Choroid plexus epithelial cell (primary cell): ENCODE measurements around the gene WDR26.

ENCODE experiments used
- DNase-seq: peaks from one replicate; pipeline ENCODE4 v3.0.0-alpha.2; 2010; ENCODE audit warnings: low read depth
- H3K4me3 ChIP-seq: 2 replicates; pipeline ENCODE4 v1.5.1; 2011; ENCODE audit warnings: low read depth, mild to moderate bottlenecking, control low read depth, low read length, moderate library complexity
- TF ChIP-seq, protein P1 (sequence below): conservative IDR thresholded peaks from 2 replicates; pipeline ENCODE4 v1.5.1; 2011; ENCODE audit warnings: low read depth, mild to moderate bottlenecking, control low read depth, inconsistent platforms, low read length, moderate library complexity

Gene WDR26

DNA sequence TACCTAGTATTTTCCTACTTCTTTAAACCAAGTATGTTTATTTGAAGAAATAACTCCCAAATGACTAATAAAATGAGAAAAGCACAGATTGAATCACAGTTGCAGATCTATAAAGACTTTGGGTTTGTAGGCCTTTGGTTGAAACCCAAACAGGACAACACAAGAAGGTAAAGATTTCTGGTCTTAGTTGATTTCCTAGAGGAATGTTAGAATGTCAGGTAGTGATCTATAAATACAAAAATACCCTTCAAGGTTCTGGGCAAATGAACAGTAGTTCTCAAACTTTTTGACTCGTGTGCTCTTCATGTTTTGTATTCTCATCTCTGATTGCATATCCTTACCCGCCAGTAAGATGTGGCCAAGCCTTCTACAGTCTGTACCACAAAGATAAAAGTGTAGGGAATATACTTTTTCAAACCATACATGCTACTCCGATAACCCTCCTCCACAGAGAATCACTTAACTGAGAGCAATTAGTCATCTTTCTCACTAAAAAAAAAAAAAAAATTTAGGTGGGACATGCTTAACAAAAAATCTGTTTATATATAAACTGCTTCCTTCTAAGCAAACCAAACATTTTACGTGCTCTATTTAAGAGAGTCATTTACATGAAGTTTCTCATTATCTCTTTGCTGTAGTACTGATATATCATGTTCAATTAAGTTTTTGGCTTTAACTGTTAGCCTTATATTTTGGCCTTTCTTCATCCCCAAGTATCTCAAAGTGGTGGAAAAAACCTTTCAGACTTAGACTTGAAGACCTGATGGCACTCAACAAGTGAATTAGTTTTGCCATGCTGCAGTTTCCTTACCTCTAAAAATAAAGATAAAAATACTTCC is 42.0 kb downstream of the WDR26 start:
- H3K4me3 ChIP-seq = no peak overlapping the region
- no peak for DNase-seq
- TF ChIP-seq, protein P1, sequence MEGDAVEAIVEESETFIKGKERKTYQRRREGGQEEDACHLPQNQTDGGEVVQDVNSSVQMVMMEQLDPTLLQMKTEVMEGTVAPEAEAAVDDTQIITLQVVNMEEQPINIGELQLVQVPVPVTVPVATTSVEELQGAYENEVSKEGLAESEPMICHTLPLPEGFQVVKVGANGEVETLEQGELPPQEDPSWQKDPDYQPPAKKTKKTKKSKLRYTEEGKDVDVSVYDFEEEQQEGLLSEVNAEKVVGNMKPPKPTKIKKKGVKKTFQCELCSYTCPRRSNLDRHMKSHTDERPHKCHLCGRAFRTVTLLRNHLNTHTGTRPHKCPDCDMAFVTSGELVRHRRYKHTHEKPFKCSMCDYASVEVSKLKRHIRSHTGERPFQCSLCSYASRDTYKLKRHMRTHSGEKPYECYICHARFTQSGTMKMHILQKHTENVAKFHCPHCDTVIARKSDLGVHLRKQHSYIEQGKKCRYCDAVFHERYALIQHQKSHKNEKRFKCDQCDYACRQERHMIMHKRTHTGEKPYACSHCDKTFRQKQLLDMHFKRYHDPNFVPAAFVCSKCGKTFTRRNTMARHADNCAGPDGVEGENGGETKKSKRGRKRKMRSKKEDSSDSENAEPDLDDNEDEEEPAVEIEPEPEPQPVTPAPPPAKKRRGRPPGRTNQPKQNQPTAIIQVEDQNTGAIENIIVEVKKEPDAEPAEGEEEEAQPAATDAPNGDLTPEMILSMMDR = no peak

DNA sequence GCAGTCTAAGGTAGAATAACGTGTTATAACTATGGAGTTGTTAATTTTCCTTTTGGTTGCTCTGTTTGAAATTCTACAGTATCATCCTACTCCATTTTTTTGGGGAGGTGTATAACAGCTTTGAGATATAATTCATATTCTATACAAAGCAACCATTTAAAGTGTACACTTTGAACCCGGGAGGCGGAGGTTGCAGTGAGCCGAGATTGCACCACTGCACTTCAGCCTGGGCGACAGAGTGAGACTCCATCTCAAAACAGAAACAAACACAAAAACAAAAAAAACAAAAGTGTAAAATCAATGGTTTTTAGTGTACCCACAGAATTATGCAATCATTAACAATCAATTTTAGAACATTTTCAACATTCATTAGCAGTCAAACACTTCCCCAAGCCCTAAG is 44.1 kb downstream of the WDR26 start:
- H3K4me3 ChIP-seq = no peak overlapping the region
- DNase-seq = no peak
- TF ChIP-seq, protein P1 = no peak

DNA sequence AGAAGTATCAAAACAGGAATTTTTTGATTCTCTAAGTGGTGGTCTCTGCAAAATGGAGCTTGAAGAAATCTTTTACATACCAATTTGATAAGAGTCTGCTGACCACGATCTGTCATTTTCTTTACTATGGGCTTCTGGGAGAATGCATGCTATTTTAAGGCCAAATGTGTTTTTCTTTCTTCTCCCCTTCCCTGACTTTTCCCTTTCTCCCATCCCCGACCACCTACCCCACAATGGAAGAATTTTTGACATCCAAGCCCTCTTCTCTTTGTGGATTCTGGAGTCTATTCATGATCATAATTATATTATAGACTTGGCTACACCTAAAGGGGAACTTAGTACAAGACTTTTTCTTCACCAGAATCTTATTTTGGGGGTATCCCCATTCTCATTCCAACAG is 46.7 kb downstream of the WDR26 start:
- H3K4me3 ChIP-seq = no peak overlapping the region
- TF ChIP-seq, protein P1 = no peak
- no peak for DNase-seq

DNA sequence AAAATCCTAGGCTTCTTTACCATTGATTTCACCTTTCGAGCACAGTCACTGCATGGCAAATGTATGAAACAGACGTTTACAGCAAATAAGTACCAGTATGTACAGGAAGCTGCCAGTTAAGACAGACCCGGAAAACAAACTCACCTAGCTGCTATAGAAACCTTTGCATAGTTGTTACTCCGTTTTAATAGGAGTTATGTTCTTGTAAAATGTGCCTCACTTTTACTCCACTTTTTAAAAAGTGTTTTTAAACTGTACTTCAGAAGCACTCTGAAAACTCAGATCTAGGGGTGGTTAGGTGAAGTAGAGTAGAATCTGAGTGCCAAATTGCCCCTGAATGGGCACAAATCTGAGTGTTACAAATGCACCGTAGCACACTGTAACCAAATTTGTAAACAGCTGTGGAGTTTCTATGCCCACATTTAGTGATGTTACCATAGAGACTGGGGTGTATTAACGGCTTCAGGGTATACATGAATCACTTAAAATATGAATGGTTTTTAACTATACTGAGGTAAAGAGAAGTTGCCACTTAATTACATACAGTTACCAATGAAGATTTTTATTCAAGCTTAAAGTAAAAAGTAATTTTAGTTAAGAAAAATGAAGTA is 47.2 kb downstream of the WDR26 start:
- TF ChIP-seq, protein P1 = no peak
- no peak for DNase-seq
- H3K4me3 ChIP-seq = no peak overlapping the region

DNA sequence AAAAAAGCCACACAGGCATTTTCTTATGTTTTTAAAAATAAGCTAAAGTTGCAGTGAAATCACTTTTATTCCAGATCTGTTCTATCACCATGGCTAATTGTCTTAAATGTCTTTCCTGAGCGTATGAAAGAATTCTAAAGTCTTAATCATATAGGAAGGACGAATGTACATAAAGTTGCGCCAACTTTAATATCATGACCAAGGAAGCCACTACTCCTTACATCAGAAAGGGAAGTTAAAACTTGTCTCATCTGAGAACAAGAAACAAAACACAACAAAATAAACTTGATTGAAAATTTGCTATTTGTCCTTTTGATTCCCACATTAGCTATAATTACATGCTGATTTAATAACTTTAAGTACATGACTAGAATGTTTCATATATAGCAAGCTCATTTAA is 51.4 kb downstream of the WDR26 start:
- no peak for DNase-seq
- no peak overlapping the region for H3K4me3 ChIP-seq
- TF ChIP-seq, protein P1 = no peak

DNA sequence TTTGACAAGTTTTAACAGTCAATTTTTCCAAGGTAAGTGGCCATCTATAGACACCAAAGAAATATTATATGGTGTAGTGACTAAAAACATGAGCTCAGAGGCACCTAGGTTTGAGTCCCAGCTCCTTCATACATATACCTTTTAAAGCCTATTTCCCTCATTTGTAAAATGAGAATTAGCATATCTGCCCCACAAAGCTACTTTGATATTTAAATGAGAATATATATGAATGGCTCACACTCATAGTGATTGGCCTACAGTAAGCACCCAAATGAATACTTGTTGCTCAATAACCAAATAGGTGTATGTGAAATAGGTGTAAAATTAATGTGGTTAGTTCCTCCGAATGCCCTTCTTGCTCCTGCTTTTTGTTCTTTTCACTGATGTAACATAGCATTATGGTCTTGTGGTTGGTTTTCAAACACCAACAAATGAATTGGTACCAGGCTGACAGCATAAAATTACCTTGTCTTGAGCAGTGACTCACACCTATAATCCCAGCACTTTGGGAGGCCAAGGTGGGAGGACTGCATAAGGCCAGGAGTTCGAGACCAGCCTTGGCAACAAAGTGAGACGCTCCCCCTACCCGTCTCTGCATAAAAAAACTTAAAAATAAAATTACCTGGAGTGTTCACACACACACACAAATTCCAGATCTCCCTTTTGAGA is 52.6 kb downstream of the WDR26 start:
- DNase-seq = no peak
- H3K4me3 ChIP-seq = no peak overlapping the region
- TF ChIP-seq, protein P1 = no peak
